Measurements from ENCODE around the gene GMDS.

GMDS gene

DNA sequence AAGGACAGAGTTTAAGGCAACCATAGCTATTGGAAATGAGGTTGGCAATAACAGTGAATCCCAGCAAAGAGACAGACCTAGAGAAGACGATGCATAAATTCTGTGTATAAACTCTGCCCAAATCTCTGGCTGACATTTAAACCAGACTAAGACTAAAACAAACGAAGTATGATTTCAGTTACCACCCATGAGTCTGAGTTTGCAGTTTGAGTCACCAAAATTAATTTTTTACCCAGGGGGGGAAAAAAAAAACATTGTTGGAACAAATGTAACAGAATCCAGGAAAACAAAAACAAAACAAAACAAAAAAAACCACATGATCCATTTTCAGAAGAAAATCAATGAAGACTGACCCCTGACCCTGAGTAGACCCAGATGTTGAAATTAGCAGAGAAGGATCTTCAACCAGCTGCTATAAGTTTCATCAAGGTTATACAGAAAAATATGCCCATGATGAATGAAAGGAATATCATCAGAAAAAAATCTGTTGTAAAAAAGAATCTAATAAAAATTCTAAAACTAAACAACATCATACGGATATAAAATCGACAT is 190.8 kb downstream of the GMDS start:
- no peaks in the 10 kb centered on the region for H3K27me3 ChIP-seq (ENCODE audit: insufficient read depth, low read length, poor library complexity)
- H3K9ac ChIP-seq (ENCODE audit: low read depth, low read length) = no peak overlapping the region
- H3K36me3 ChIP-seq (ENCODE audit: insufficient read depth, low read length) = no peaks in the 10 kb centered on the region
- DNase-seq (no peak), ATAC-seq (ENCODE audit: insufficient read depth, low read depth) (no peak)
- no peak overlapping the region for H3K4me3 ChIP-seq (ENCODE audit: low read depth in 1 of 2, low read length in 2 of 2)
- no peaks in the 10 kb centered on the region for H3K9me3 ChIP-seq (ENCODE audit: insufficient read depth, low read length, severe bottlenecking)
- no peak overlapping the region for H2AFZ ChIP-seq (ENCODE audit: low read depth, low read length)
- H3K4me2 ChIP-seq (ENCODE audit: insufficient read depth, low read length) = no peak overlapping the region
- H3K4me1 ChIP-seq (ENCODE audit: insufficient read depth, low read length) = no peaks in the 10 kb centered on the region
- H3K27ac ChIP-seq (ENCODE audit: low read length) = no peak overlapping the region
- H3K79me2 ChIP-seq (ENCODE audit: insufficient read depth, low read length) = no peaks in the 10 kb centered on the region
- H4K20me1 ChIP-seq (ENCODE audit: insufficient read depth, low read length) = no peaks in the 10 kb centered on the region
- no peak for TF ChIP-seq EZH2 (IDR thresholded peaks at IDR 0.05; ENCODE audit: borderline replicate concordance, low read depth, low read length, severe bottlenecking)
- TF ChIP-seq, protein P1, sequence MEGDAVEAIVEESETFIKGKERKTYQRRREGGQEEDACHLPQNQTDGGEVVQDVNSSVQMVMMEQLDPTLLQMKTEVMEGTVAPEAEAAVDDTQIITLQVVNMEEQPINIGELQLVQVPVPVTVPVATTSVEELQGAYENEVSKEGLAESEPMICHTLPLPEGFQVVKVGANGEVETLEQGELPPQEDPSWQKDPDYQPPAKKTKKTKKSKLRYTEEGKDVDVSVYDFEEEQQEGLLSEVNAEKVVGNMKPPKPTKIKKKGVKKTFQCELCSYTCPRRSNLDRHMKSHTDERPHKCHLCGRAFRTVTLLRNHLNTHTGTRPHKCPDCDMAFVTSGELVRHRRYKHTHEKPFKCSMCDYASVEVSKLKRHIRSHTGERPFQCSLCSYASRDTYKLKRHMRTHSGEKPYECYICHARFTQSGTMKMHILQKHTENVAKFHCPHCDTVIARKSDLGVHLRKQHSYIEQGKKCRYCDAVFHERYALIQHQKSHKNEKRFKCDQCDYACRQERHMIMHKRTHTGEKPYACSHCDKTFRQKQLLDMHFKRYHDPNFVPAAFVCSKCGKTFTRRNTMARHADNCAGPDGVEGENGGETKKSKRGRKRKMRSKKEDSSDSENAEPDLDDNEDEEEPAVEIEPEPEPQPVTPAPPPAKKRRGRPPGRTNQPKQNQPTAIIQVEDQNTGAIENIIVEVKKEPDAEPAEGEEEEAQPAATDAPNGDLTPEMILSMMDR (IDR thresholded peaks at IDR 0.05; ENCODE audit: borderline replicate concordance, extremely low read depth, low read length, poor library complexity, severe bottlenecking) = no peak

DNA sequence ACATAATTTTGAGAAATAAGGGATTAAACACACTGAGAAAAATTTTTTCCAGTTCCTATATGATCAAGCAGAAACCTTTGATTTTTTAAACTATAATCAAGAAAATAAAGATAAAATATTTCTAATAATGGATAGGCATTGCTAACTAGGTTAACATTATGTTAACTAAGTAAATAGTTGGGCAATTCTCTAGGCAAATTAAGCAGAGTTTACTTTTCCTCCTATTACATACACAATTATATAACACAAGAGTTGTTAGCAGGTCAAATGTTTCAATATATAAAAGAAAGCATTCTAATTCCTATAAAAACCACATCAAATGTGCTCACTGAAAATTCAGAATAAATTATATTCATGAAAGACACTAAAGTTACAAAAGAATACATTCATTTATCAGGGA is 191.7 kb downstream of the GMDS start:
- ATAC-seq (ENCODE audit: insufficient read depth, low read depth) (no peak), DNase-seq (no peak)
- H3K4me1 ChIP-seq (ENCODE audit: insufficient read depth, low read length) = no peaks in the 10 kb centered on the region
- H3K36me3 ChIP-seq (ENCODE audit: insufficient read depth, low read length) = no peaks in the 10 kb centered on the region
- no peak overlapping the region for H3K4me3 ChIP-seq (ENCODE audit: low read depth in 1 of 2, low read length in 2 of 2)
- no peak for TF ChIP-seq EZH2 (IDR thresholded peaks at IDR 0.05; ENCODE audit: borderline replicate concordance, low read depth, low read length, severe bottlenecking)
- TF ChIP-seq, protein P1 (IDR thresholded peaks at IDR 0.05; ENCODE audit: borderline replicate concordance, extremely low read depth, low read length, poor library complexity, severe bottlenecking) = no peak
- no peaks in the 10 kb centered on the region for H3K9me3 ChIP-seq (ENCODE audit: insufficient read depth, low read length, severe bottlenecking)
- no peaks in the 10 kb centered on the region for H3K79me2 ChIP-seq (ENCODE audit: insufficient read depth, low read length)
- no peak overlapping the region for H3K27ac ChIP-seq (ENCODE audit: low read length)
- no peaks in the 10 kb centered on the region for H3K27me3 ChIP-seq (ENCODE audit: insufficient read depth, low read length, poor library complexity)
- H2AFZ ChIP-seq (ENCODE audit: low read depth, low read length) = no peak overlapping the region
- no peaks in the 10 kb centered on the region for H4K20me1 ChIP-seq (ENCODE audit: insufficient read depth, low read length)
- no peak overlapping the region for H3K4me2 ChIP-seq (ENCODE audit: insufficient read depth, low read length)
- no peak overlapping the region for H3K9ac ChIP-seq (ENCODE audit: low read depth, low read length)

DNA sequence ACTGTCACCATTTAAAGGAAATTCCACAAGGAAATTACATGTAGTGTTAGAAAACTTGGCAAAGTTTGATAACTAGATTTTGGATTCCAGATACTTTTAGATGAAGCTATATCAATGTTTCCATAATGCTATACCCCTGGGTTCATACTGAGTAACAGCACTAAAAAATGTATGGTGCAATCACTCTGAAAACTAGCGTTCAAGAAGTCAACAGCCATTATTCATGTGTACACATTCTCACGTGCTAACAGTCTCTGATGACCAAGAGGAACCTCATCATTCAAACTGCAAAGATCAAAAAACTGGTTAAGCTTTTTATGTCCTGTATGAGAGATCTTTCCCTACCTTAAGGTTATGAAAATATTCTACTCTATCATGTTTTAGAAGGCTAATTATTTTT is 197.6 kb downstream of the GMDS start:
- no peaks in the 10 kb centered on the region for H3K9me3 ChIP-seq (ENCODE audit: insufficient read depth, low read length, severe bottlenecking)
- H3K4me2 ChIP-seq (ENCODE audit: insufficient read depth, low read length) = no peak overlapping the region
- H3K27ac ChIP-seq (ENCODE audit: low read length) = no peak overlapping the region
- H3K9ac ChIP-seq (ENCODE audit: low read depth, low read length) = no peak overlapping the region
- no peak for TF ChIP-seq EZH2 (IDR thresholded peaks at IDR 0.05; ENCODE audit: borderline replicate concordance, low read depth, low read length, severe bottlenecking)
- TF ChIP-seq, protein P1 (IDR thresholded peaks at IDR 0.05; ENCODE audit: borderline replicate concordance, extremely low read depth, low read length, poor library complexity, severe bottlenecking) = no peak
- H2AFZ ChIP-seq (ENCODE audit: low read depth, low read length) = no peak overlapping the region
- ATAC-seq (ENCODE audit: insufficient read depth, low read depth) (no peak), DNase-seq (no peak)
- H4K20me1 ChIP-seq (ENCODE audit: insufficient read depth, low read length) = peaks cover 4% of the 10 kb centered on the region; the same call in 1 of the 2 replicates
- H3K27me3 ChIP-seq (ENCODE audit: insufficient read depth, low read length, poor library complexity) = no peaks in the 10 kb centered on the region
- H3K4me3 ChIP-seq (ENCODE audit: low read depth in 1 of 2, low read length in 2 of 2) = no peak overlapping the region
- no peaks in the 10 kb centered on the region for H3K36me3 ChIP-seq (ENCODE audit: insufficient read depth, low read length)
- H3K79me2 ChIP-seq (ENCODE audit: insufficient read depth, low read length) = no peaks in the 10 kb centered on the region
- peaks cover 12% of the 10 kb centered on the region for H3K4me1 ChIP-seq (ENCODE audit: insufficient read depth, low read length)

Measured in DND-41 (cell line).